Measurements from ENCODE around the gene NHSL2.

NHSL2 gene

GRCh38 chrX:71906144-71906543 lies 4.5 kb upstream of the NHSL2 start:
- Histone ChIP-seq H3K27ac (no peak overlapping the region), H4K20me1 (ENCODE audit: insufficient read depth) (no peaks in the 10 kb centered on the region), H3K79me2 (ENCODE audit: insufficient read depth, low read depth) (no peaks in the 10 kb centered on the region), H2AFZ (ENCODE audit: low read depth) (no peak overlapping the region), H3K4me2 (no peak overlapping the region), H3K4me1 (ENCODE audit: low read depth, poor library complexity, severe bottlenecking) (no peaks in the 10 kb centered on the region), H3K9ac (no peak overlapping the region), H3K36me3 (ENCODE audit: insufficient read depth) (no peaks in the 10 kb centered on the region), H3K4me3 (IDR thresholded peaks at IDR 0.05; ENCODE audit: insufficient read depth, low read depth, low read length) (no peak overlapping the region), H3K27me3 (ENCODE audit: insufficient read depth, low read depth) (0 out of 2 replicates have a peak, but pooled peaks cover 3% of the 10 kb centered on the region)
- TF ChIP-seq CTCF (conservative IDR thresholded peaks at IDR 0.05; ENCODE audit: low read depth, low read length) = no peak

- no peak for TF ChIP-seq CTCF (conservative IDR thresholded peaks at IDR 0.05; ENCODE audit: low read depth, low read length)
- H3K27me3 ChIP-seq (ENCODE audit: insufficient read depth, low read depth) = 0 out of 2 replicates have a peak, but pooled peaks cover 3% of the 10 kb centered on the region
These were observed 2.3 kb upstream of the NHSL2 start for GRCh38 chrX:71908387-71908786.

GRCh38 chrX:71909956-71910355 lies 689 bp upstream of the NHSL2 start:
- Histone ChIP-seq H3K36me3 (ENCODE audit: insufficient read depth) (no peaks in the 10 kb centered on the region), H3K79me2 (ENCODE audit: insufficient read depth, low read depth) (no peaks in the 10 kb centered on the region), H4K20me1 (ENCODE audit: insufficient read depth) (no peaks in the 10 kb centered on the region), H3K27me3 (ENCODE audit: insufficient read depth, low read depth) (0 out of 2 replicates have a peak, but pooled peaks cover 3% of the 10 kb centered on the region), H3K4me2 (no peak overlapping the region; the same call in 1 of the 2 replicates), H3K9ac (no peak overlapping the region), H3K27ac (no peak overlapping the region), H3K4me3 (IDR thresholded peaks at IDR 0.05; ENCODE audit: insufficient read depth, low read depth, low read length) (no peak overlapping the region), H3K4me1 (ENCODE audit: low read depth, poor library complexity, severe bottlenecking) (no peaks in the 10 kb centered on the region), H2AFZ (ENCODE audit: low read depth) (no peak overlapping the region)
- TF ChIP-seq CTCF (conservative IDR thresholded peaks at IDR 0.05; ENCODE audit: low read depth, low read length) = no peak

More at GRCh38 chrX:71908387-71908786, 2.3 kb upstream of the NHSL2 start:
- Histone ChIP-seq H4K20me1 (ENCODE audit: insufficient read depth) (no peaks in the 10 kb centered on the region), H3K36me3 (ENCODE audit: insufficient read depth) (no peaks in the 10 kb centered on the region), H3K79me2 (ENCODE audit: insufficient read depth, low read depth) (no peaks in the 10 kb centered on the region), H3K4me3 (IDR thresholded peaks at IDR 0.05; ENCODE audit: insufficient read depth, low read depth, low read length) (no peak overlapping the region), H3K27ac (no peak overlapping the region), H2AFZ (ENCODE audit: low read depth) (no peak overlapping the region), H3K4me2 (no peak overlapping the region), H3K9ac (no peak overlapping the region), H3K4me1 (ENCODE audit: low read depth, poor library complexity, severe bottlenecking) (no peaks in the 10 kb centered on the region)

- H3K27me3 ChIP-seq (ENCODE audit: insufficient read depth, low read depth) = 0 out of 2 replicates have a peak, but pooled peaks cover 3% of the 10 kb centered on the region
- H3K4me2 ChIP-seq = no peak overlapping the region
- no peak overlapping the region for H3K9ac ChIP-seq
These were observed 513 bp downstream of the NHSL2 start for GRCh38 chrX:71910986-71911730.

More at GRCh38 chrX:71910986-71911730, 513 bp downstream of the NHSL2 start:
- H2AFZ ChIP-seq (ENCODE audit: low read depth) = no peak overlapping the region
- no peak overlapping the region for H3K4me3 ChIP-seq (IDR thresholded peaks at IDR 0.05; ENCODE audit: insufficient read depth, low read depth, low read length)
- TF ChIP-seq CTCF (conservative IDR thresholded peaks at IDR 0.05; ENCODE audit: low read depth, low read length) = no peak
- H3K27ac ChIP-seq = no peak overlapping the region
- no peaks in the 10 kb centered on the region for H3K36me3 ChIP-seq (ENCODE audit: insufficient read depth)
- no peaks in the 10 kb centered on the region for H3K4me1 ChIP-seq (ENCODE audit: low read depth, poor library complexity, severe bottlenecking)
- H3K79me2 ChIP-seq (ENCODE audit: insufficient read depth, low read depth) = no peaks in the 10 kb centered on the region
- no peaks in the 10 kb centered on the region for H4K20me1 ChIP-seq (ENCODE audit: insufficient read depth)

Measured in KMS-11 (cell line).